HPDE6-E6E7 (cell line): ENCODE results near the gene BMP7.
"Not testable (repeated sequence)": the region's sequence is repeated elsewhere in the genome, so short reads cannot be mapped to it uniquely, and the experiment has no call there.

ENCODE experiments used
- DNase-seq: peaks from one replicate; pipeline ENCODE4 v3.0.0; 2011; ENCODE audit warnings: missing footprints; ENCODE audit errors: extremely low spot score

The BMP7 gene

DNA sequence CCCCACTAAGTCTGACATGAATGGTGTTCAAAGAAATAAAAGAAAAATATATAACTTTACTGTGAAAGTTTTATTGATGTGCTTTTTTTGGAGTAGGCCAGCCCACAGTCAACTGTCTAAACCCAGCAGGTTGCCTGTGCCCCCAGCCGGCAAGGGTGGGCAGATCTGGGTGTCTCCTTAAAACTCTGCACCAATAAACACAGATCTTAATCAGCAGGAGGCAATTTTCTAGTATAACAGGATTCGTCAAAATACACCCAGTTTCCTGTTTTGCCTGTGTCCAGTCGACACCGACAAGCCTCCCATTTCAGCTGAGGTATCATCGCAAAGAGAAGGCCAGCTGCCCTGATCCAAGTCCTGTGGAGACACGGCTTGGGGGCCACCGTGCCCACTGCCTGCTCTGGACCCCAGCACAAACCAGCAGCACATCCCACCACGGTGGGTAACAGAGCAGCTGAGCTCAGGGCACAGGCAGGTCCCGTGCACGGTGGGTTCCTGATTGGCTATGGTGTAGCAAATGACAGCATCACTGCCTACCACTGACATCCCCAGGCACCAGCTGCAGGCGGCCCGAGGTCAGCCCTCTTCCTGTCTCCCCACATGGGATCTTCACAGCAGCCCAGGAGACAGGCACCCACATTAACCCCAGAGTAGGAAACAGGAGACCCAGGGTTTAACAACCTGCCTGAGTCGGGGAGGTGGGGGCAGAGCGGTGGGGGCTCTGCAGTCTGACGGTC lies 15.7 kb downstream of the BMP7 start:
- DNase-seq: no peak

DNA sequence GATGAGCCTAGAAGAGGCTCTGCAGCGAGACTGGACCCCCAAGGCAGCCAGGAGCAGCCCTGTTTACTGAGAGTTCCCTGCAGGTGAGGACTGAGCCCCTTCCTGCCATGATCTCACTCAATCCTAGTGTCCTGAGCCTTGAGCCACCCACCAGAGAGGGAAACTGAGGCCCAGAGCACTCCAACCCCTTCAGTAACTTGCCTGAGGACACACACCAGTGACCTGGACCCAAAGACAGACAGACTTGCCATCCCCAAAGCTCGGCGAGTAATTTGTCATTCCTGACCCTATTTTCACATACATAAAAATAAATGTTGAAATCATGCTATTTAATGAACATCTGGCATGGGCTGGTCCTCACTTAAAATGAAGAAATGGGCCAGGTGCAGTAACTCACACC lies 16.7 kb downstream of the BMP7 start:
- no peak for DNase-seq

DNA sequence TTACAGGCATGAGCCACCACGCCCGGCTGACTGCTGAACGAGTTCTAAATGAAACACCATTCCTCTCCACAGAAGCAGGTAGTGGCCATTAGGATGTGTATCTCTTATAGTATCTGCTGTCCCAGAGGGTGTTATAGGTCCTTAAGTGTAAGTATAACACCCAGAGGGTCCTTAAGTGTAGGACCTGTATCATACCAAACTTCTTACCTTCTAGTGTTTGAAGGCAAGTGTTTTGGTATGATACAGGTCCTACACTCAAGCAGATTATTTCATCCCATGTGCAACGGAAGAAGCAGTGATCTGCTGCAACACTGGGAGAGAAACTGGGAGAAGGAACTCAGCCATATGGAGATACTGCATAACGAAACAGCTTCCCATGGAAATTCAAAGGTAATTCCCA lies 17.4 kb downstream of the BMP7 start:
- no peak for DNase-seq

DNA sequence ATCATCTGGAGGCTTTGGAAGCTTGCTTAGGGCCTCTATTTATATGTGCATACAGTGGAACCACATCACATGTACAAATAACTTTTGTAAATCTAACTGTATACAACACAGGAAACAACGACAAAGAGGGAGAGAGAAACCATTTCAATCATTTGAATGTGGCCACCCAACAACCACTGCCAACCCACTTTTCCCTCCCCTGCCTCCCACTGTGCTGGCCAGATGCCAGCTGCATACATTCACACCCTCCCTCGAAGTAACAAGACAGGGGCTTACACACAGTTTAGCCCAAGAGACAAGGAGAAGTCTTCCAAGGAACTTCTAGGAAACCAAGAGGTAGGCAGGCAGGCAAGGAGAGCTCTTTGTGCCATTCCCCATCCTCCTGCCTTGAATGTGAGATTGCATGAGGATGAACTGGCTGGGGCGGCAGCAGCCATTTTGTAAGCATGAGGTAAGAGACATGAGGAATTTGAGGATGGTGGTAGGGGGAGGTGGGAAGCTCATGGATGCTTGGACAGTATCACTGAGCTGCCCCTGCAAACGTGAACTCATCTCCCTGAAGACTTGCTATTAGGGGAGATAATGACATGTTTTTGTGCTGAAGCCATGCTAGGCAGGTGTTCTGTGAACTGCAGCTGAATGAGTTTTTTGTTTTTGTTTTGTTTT lies 18.2 kb downstream of the BMP7 start:
- no peak for DNase-seq

DNA sequence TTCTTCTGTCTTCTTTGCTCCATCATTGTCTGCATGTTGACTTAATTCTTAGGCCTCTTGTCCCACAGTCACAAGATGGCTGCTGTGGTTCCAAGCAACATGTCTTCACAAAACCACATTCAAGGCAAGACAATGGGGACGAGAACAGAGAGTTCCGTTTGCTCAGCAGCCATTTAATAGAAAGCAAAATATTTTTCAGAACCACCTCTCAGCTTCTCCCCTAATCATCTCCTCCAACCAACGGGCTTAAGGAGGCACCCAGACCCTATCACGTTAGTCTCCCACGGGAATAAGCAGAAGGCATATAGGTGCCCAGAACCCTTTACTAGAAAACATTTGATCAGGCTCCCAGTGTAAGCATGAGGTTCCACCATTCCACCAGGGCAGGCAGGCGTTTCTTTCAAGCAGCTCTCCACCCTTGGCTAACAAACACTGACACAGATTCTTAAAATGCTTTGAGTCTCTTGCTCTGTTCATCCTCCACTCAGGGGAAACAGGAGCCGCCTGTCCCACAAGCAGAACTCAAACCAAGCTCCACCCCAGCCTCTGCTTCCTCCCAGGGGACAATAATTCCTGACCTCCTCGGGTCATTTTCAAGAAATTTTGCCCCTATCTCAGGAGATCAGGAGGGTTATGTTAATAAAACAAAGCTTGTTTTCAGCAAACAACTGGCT lies 19.0 kb downstream of the BMP7 start:
- no peak for DNase-seq

DNA sequence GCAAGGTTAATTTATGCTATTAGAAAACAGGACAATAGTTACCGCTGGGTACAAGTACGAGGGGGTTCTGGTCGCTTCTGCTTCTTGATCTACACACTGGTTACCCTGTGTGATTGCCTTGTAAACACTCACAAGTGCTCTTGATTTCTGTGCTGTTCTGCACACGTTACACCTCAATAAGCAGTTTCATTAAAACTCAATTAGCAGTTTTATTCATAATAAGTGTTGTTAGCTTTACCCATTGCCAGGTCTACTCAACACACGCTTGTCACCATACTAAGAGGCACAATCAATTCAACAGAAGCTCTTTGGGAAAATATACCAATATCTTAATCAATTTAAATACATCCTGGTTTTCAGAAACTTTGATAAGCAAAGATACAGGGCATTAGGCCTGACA lies 20.4 kb downstream of the BMP7 start:
- DNase-seq: no peak

DNA sequence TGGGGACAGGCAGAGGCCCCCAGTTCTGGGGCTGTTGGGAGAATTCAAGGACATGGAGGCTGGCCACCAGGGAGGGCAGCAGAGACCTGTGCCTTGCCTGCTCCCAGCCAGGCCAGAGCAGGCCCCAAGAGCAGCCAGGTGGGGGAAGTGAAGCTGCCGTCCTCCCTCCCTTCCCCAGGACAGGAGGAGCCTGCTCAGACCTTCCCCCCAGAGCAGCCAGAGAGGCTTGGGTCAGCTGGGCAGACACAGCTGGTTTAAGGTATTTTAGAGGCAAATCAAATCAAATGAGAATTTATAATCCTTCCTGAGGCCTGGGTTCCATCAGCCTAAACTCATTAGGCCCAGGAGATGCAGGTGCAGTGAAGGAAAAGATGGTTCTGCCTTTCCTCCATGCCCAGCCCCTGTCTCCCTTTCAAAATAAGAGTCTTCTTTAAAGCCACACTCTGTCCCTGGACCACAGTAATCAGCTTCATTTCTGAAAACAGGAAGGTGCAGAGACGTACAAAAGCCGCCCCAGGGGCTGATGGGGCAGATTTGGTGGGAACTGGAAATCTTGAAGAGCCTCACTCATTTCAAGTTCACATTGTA lies 21.7 kb downstream of the BMP7 start:
- DNase-seq: no peak

DNA sequence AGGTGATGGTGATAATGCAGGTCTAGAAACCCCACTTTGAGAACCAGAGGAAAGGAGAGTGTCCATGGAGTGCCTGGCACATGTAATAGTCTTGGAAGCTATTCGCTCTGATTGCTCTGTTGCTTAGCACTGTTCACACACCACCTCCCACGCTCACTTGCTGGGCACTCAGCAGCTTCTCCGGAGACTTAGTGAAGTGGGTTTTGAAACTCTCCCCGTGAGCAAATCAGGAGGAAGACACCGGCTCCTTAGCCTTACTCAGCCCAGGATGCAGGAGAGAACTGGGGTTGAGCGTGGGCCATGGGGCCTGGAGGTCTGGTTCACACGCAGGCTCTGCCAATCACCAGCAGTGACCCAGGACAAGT lies 22.2 kb downstream of the BMP7 start:
- DNase-seq: no peak

DNA sequence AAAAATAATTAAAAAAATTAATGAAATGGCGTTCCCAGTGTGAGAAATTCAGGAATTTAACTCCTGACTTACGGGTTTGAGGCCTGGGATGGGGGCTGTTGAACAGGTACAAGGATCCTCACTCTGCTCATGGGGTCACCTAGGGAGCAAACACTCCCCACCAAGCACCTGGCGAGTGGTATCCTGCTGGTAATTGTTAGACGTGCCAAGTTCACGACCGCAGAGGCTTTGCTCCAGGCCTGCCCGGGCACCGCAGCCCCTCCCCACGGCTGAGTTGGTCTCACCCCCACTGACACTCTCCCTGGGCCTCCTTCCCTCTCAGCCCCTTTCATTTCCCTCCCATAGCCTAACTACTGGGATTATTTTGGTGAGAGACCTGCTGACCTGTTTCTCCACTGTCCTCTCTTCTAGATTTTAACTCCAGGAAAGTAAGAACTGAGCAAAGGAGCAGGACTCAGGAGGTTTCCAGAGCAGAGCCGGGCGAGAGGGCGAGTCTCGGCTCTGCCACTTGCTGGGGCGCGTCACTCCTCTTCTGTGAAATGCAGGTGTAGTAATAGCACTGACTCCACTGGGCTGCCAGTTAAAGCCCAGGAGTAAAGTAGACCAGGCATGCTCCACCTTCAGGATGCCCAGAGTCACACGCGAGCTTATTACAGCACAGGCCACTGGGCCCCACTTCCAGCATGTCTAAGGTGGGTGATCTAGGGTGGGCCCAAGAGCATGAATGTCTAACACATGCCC lies 22.8 kb downstream of the BMP7 start:
- DNase-seq: peak; percentile 81

DNA sequence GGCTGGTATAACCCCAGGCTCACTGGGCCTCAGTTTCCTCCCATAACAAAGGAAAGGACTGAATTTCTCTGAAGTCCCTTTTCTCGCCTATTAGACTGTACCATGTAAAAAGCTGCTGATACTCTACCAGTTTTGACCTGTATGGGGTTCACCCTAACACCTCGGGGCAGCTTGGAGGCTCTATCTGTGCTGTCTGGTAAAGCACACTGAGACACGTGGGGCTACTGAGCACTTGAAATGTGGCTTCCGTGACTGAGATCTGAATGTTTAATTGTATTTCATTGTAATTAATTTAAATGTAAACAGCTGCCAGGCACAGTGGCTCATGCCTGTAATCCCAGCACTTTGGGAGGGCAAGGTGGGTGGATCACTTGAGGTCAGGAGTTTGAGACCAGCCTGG lies 24.0 kb downstream of the BMP7 start:
- DNase-seq: no peak

DNA sequence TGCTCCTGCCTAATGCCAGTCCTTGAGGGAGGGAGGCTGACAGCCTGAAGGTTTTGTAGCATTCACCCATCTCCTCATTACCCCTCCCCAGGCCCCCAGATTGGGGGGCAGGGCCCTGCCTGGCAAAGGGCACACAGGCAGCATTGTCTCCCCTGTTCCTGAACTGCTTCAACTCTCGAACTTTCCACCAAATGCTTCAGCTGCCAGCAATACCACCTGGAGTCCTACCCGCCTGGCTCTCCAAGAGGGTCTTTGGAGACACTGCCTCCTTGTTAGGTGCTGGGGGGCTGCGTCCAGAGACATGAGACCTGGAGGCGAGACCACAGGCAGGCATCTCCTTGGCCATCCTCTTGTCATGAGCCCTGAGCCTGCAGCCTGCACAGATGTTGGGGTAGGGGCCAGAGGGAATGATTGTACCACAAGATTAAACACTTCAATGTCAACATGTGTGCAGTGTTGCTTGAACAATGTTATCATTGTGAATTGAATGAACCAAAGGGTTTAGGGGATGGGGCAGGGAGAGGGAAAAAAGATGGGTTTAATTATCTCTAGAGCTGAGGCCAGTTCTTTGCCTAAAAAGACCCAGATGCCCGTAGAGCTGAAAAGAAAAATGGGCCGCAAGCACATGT lies 25.0 kb downstream of the BMP7 start:
- DNase-seq: no peak

DNA sequence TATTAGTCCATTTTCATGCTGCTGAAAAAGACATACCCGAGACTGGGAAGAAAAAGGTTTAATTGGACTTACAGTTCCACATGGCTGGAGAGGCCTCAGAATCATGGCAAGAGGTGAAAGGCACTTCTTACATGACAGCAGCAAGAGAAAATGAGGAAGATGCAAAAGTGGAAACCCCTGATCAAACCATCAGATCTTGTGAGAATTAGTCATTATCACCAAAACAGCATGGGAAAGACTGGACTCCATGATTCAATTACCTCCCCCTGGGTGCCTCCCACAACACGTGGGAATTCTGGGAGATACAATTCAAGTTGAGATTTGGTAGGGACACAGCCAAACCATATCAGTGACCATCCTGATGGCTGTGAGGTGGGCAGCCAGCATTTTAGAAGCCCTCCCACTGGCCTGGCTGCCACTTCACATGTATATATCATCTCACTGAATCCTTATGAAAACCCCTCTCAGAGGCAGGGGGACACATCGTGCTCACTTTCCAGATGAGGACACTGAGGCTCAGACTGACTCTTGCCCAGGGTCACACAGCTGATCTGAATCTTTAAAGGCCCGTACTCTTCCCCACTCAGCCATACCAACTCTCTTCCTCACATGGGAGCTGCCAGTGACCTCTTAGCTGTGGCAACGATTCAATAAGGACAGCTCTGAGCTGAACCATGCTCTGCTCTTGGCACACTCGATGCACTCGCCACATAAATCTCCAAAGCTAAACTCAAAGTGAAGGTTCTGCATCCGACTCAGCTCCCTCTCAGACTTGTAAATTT lies 25.7 kb downstream of the BMP7 start:
- DNase-seq: no peak

DNA sequence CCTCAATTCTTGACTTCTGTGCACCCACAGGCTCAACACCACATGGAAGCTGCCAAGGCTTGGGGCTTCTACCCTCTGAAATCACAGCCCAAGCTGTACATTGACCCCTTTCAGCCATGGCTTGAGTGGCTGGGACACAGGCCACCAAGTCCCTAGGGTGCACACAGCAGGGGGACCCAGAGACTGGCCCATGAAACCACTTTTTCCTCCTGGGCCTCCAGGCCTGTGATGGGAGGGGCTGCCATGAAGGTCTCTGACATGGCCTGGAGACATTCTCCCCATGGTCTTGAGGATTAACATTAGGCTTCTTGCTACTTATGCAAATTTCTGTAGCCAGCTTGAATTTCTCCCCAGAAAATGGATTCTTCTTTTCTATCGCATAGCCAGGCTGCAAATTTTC lies 26.7 kb downstream of the BMP7 start:
- DNase-seq: not testable (repeated sequence)

DNA sequence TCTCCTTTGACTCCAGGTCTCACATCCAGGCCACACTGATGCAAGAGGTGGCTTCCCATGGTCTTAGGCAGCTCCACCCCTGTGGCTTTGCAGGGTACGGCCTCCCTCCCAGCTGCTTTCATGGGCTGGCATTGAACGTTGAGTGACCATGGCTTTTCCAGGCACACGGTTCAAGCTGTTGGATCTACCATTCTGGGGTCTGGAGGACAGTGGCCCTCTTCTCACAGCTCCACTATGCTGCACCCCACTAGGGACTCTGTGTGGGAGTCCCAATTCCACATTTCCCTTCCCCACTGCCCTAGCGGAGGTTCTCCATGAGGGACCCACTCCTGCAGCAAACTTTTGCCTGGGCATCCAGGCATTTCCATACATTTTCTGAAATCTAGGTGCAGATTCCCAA lies 27.1 kb downstream of the BMP7 start:
- not testable (repeated sequence) for DNase-seq

DNA sequence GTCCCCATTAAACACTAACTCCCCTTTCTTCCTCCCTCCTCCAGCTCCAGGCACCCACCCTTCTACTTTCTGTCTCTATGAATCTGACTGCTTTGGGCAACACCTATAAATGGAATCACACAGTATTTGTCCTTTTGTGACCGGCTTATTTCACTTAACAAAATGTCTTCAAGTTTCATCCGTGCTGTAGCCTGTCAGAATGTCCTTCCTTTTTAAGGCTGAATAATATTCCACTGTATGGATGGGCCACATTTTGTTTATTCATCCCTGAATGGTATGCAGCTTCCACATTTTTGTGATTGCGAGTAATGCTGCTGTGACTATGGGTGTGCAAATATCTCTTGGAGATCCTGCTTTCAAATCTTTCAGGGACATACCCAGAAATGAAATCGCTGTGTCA lies 28.4 kb downstream of the BMP7 start:
- DNase-seq: no peak

DNA sequence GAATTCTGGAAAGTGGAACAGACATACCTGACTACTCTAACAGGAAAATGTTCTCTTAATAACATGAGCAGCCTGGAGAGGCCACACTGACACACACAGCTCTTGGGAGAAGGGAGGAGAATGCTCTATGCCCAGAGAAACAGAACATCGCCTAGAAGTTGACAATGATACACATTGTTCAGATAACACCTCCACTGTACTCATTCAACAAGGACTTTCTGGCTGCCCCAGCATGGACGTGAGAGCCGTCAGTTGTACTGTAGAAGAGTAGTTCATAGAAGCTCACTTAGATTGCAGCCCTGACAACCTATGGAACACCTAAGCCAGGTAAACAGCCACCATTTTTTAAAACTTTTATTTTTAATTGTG lies 28.9 kb downstream of the BMP7 start:
- DNase-seq: no peak

DNA sequence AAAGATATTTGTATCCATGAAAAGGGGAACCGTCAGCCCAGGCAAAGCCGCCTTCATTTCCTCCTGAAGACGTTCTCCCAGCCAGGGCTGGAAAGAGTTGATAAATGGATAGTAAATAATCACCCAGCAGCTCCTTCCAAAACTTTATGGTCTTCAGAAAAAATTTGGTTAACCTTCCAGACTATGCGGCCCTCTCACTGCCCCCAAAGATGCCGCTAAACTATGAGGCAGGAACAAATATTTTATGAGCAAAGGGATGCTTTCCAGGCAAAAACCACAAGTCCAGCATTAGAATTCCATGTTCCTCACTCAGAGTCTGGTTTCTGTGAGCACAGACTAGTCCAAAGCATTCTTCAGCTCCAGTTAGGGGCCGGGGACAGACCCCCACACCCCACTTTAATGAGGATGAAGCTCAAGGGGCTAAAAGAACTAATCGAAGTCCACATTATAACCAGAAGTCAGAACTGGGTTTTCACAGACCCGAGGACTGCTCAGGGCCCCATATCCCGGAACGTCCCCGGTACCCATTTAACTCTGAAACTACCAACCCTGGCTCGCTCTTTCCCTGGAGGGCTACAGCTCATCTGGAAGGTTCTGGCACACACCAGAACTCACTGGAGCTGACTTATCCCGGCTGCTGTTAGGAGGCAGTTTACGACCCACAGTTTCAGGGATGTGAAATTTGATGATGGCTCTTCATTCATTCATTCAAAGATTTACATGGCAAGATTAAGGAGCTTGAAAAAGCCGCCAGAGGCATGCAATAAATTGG lies 29.4 kb downstream of the BMP7 start:
- DNase-seq: no peak

DNA sequence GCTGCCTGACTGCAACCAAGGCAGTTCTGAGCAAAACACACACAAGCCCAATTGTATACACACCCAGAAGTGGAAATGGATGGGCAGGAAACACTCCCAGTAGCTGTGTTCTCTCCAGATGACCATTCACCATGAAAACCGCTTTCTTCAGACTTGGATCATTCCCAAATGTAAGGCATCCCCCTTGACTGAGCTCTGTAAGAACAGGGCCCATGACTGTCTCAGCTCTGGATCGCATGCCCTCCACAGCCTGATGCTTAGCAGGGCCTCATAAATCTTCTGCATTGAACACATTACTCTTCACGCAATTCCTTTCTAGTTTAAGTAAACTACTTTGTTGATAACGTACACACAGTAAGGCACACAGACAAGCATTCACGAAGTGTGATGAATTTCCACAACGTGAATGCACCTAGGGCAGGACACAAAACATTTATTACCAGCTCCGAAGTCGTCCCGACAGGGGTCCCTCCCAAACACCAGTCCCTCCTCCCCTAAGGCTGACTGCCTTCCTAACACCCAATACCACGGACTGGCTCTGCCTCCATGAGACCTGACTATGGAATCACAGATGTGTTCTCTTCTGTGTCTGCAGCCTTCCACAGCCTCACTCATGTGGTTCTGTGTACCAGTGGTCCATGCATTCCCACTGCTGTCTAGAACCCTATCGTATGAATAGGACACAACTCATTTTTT lies 31.7 kb downstream of the BMP7 start:
- no peak for DNase-seq

DNA sequence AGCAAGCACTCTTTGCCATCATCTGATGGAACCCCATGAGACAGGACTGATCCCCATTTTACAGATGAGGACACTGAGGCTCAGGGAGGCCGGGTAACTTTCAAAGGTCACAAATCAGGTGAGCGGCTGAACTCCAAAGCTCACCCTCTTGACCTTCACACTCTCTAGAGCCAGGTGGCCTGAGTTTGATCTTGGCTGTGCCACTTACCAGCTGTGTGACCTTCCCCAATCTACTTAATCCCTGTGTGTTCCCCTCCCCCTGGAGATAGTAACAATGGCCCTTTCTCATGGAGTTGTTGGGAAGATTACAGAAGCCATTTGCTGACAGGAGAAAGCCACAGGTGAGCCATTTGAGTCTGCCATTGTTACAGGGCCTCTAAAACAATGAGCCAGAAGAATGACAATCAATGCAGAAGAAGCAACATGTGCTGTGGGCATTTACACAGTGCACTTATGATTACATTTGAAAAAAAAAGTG lies 34.5 kb downstream of the BMP7 start:
- DNase-seq: no peak
